ENCODE data around the gene SLC25A25. TPM values are rescaled to one million over a fixed set of nuclear protein-coding genes. Genes with fewer than 3 reads are reported as not detected.
"Not testable (repeated sequence)": the region's sequence is repeated elsewhere in the genome, so short reads cannot be mapped to it uniquely, and the experiment has no call there.

Gene SLC25A25
- total RNA-seq, 1 donor from 2014 or later = 9.8 TPM

GRCh38 chr9:128051932-128052709 lies 15.9 kb upstream of the SLC25A25 start:
- DNase-seq (ENCODE audit: low read depth) = peak; percentile 22

GRCh38 chr9:128053560-128053959 lies 14.5 kb upstream of the SLC25A25 start:
- DNase-seq (ENCODE audit: low read depth) = no peak

DNA sequence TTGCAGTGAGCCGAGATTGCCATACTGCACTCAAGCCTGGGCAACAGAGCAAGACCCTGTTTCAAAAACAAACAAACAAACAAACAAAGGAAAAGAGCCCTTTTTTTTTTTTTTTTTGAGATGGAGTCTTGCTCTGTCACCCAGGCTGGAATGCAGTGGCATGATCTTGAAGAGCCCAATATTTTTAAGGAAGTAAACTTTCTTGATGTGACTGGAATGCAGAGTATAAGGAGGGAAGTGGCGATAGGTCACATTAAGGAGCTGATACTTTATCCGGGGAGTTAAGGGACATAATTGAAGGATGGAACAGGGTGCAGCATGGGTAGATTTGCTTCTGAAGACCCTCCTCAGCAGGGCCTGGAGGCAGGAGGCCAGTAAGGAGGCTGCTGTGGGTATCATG lies 13.9 kb upstream of the SLC25A25 start:
- no peak for DNase-seq (ENCODE audit: low read depth)

DNA sequence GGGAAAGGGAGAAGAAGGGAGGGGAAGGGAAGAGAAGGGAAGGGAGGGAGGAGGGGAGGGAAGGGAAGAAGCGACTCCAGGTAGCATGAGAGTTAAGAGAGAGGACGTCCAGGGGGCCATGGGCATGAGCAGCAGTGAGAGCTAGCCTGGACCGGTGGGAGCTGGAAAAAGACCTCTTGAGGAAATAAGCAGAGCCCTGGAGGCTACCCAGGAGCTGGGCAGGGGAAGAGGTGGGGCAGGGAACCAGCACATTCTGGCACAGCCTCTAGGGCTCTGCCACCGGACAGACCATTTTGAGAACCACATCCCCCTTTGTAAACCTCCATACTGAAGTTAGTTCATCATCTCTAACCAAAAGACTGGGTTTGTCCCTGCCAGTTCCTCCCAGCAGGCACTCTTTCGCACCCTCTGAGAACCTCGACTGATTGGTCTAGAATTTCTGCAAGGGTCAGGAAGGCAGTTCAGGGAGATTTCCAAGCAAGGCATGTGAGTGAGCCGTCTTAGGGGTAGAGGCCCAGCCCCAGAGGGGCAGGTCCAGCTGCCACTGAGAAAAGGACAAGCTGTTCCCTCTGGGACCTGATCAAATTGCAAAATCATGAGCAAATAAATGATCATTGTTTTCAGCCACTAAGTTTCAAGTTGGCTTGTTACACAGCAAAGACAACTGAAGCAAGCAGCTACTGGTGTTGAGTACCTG lies 12.5 kb upstream of the SLC25A25 start:
- peak; percentile 58 for DNase-seq (ENCODE audit: low read depth)

DNA sequence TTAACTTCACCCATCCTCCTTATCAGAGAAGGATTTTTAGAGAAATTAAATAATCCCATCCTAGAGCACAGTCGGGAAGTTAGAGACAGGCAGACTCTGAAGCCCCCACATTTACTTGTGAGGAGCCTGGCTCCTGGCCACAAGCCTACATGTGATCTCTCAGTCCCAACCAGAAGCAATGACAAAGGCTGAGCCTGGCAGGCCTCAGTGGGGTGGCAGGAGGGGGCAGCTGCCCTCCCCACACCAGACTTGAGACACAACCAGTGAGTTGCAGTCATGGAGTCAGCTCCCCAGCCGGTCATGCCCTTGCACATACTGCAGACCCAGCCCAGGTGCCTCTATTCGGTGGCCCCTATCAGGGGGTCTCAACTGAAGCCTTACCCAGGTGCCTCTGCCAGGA lies 11.9 kb upstream of the SLC25A25 start:
- no peak for DNase-seq (ENCODE audit: low read depth)

DNA sequence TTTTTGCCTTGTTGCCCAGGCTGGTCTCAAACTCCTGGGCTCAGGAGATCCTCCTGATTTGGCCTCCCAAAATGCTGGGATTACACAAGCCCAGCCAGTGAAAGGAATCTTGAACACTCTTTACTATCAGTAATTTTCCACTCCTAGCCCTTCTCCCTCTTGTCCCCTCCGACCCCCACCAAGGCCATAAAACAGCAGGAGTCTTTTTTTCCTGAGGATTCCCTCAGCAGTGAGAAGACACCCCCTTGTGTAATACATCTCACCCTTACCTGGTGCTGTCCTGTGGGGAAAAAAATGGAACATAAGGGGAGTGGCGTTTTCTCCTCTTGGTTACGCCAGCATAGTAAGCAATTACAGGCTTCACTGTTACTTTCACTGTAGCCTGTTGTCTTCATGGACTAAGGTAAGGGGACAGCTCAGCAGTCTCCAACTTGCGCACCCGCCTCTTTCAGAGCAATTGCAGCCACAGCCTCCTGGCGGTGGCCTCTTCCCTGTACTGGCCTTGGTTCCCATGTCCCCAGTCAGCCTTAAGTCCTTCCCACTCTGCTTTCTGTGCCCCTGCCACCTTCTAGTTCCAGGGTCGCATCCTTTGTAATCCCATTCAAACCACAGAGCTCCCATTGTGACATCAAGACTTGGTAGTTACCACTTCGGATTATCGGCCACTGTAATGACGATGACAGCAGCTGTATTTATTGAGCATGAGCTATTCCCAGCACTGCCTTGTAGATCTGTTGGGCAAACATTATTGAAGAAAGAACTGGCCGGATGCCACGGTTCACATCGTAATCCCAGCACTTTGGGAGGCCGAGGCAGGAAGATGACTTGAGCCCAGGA lies 10.9 kb upstream of the SLC25A25 start:
- no peak for DNase-seq (ENCODE audit: low read depth)

- DNase-seq (ENCODE audit: low read depth) = no peak
Observed at GRCh38 chr9:128057724-128058409, 10.2 kb upstream of the SLC25A25 start.

DNA sequence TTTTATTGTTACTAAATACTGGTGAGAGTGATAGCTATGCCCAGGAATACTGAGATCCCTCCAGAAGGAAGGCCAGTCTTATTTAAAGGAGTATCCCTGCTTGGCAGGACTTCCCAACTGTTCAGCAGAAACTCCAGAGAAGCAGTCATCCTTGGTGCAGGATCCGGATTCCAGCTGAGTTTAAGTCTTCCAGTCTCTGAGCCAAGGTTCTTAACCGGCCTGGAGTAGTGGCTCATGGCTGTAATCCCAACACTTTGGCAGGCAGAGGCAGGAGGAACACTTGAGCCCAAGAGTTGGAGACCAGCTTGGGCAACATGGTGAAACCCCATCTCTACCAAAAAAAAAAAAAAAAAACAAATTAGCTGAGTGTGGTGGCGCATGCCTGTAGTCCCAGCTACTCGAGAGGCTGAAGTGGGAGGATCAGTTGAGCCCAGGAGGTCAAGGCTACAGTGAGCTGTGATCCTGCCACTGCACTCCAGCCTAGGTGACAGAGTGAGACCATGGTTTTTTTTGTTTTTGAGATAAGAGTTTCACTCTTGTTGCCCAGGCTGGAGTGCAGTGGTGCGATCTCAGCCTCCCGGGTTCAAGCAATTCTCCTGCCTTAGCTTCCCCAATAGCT lies 8.6 kb upstream of the SLC25A25 start:
- DNase-seq (ENCODE audit: low read depth) = no peak

DNA sequence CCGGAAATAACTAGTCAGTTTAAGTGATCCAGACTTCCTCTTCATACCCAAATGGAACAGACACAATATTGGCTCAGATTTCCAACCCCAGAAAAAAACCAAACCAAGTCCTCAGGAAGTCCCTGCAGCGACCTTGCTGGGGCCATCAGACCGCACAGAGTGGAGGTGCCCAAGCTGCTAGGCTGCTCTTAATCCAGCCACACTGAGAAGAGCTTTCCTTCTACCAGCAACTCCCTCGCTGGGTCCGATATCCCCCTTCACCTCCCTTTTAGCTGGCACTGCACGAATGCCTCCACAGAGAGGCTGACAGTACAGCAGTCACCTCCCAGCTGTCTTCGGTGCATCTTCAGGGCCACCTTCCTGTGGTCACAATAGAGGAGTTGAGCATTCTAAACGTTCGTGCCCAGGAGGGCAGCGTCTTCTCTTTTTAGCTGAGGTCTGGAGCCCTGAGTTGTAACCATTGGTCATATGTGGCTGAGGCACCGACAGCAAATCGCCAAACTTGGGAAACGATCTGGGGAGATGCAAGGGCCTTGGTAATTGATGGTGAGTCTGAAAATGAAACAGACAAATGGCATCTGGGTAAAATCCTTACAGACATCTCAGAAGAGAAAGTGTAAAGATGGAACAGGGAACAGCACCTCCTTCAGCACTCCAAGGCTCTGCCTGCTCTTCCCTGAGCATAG lies 6.6 kb upstream of the SLC25A25 start:
- no peak for DNase-seq (ENCODE audit: low read depth)

GRCh38 chr9:128062279-128062678 lies 5.8 kb upstream of the SLC25A25 start:
- DNase-seq (ENCODE audit: low read depth) = no peak

GRCh38 chr9:128062846-128063831 lies 4.9 kb upstream of the SLC25A25 start:
- no peak for DNase-seq (ENCODE audit: low read depth)

DNA sequence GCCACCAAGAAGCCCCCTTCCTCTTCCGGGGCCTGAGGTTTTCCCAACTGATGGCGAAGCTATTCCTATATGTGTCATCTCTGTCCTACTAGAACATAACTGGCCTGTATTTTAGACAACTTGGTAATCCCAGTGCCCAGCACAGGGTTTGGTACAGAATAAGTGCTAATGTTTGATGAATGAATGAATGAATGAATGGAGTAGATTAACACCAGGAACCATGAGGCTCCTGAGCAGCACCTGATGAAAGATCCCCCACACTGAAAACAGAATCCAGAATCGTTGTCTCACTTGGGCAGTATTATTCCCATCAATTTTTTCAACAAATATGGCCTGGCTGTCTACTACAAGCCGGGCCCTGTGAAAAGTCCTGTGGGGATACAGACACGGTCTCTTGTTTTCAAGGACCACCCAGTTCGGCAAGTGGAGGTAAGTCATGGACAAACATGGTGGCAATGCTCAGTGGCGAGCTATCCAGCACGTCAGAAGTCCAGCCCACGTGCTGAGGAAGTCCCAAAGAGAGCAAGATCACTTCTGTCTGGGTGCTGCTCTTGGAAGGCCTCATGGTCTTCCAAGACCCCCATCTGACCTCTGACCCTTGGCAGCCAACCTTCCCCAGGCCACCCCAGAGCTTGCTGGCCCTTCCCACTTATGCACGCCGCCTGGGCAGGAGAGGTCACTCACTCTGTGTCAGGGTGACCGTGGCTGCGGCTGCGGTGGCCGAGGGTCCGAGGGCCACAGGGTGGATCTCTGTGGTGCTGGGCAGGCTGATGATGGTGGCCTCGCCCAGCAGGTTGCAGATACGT lies 1.9 kb upstream of the SLC25A25 start:
- DNase-seq (ENCODE audit: low read depth) = no peak

GRCh38 chr9:128066713-128067644 lies 1.1 kb upstream of the SLC25A25 start, which contains the start of gene NAIF1:
Gene NAIF1, minus strand, starts transcription at chr9:128067320. Its CDS starts 219 bp downstream, at chr9:128067101.
- DNase-seq (ENCODE audit: low read depth) = peak; percentile 99

GRCh38 chr9:128068386-128069205 lies 564 bp downstream of the SLC25A25 start:
- DNase-seq (ENCODE audit: low read depth) = no peak

- no peak for DNase-seq (ENCODE audit: low read depth)
Observed at GRCh38 chr9:128070874-128071273, 2.8 kb downstream of the SLC25A25 start.

DNA sequence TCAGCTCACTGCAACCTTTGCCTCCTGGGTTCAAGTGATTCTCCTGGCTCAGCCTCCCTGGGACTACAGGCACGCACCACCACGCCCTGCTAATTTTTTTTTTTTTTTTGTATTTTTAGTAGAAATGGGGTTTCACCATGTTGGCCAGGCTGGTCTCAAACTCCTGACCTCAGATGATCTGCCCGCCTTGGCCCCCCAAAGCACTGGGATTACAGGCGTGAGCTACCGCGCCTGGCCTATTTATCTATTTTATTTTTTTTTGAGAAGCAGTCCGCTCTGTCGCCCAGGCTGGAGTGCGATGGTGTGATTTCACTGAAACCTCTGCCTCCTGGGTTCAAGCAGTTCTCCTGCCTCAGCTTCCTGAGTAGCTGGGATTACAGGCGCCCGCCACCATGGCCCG lies 3.4 kb downstream of the SLC25A25 start:
- DNase-seq (ENCODE audit: low read depth) = not testable (repeated sequence)

Data from renal cortical epithelial cell (primary cell).